Transverse colon (tissue), 3 donors: ENCODE results near the gene STX7.

Source experiments
- POLR2A ChIP-seq: fragments of 450-650 bp; IDR thresholded peaks from one replicate; pipeline ENCODE4 v1.6.1; 2016; ENCODE audit warnings: antibody characterized with exemption, mild to moderate bottlenecking, moderate library complexity
- POLR2AphosphoS5 ChIP-seq, 3 donors: sonication (generic); formaldehyde crosslinking; IDR thresholded peaks; one replicate each; pipeline ENCODE4 v1.6.1; 2016; ENCODE audit warnings: antibody characterized with exemption in 3 of 3

DNA sequence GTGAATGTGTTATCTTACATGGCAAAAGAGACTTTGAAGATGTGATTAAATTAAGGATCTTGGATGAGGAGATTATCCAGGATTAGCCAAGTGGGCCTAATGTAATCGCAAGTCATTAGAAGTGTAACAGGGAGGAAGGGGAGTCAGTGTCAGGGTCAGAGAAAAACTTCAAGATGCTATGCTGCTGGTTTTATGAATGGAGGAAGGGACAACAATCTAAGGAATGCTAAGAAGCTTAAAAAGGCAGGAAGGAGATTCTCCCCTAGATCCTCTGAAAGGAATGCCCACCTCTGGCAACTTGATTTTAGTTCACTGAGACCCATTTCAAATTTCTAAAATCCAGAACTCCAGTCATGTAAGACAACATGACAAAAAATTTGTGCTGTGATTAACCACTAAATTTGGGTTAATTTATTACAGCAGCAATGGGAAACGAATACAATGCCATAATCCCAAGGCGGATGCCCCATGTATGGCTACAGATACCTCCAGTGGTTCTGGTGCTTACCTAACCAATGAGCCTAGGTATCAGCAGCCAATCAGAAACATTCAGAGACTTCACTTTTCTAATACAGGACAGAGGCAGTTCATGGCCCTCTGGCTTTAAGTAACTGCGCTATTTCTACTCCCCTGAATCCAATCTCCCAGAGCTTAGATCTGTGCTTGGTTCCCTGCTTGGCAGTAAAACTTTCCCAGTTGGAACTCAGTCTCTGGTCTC, 36.0 kb upstream of the STX7 start:
- TF ChIP-seq POLR2A (no peak), POLR2AphosphoS5 (IDR thresholded peaks at IDR 0.05) (no peak)
